ENCODE data around the gene DHRS13. TPM values are rescaled to one million over a fixed set of nuclear protein-coding genes. Genes with fewer than 3 reads are reported as not detected.

The DHRS13 gene
- total RNA-seq, 2 donors from 2014 or later: 3.7 to 12.2 TPM

GRCh38 chr17:28875848-28876550, 26.9 kb downstream of the DHRS13 start:
- Histone ChIP-seq H3K4me3 (no peak overlapping the region), H3K9me3 (no peaks in the 10 kb centered on the region), H3K36me3 (peaks cover 25% of the 10 kb centered on the region), H3K27ac (no peak overlapping the region), H3K4me1 (ENCODE audit: control insufficient read depth in 1 of 2, low read depth in 2 of 2) (no peaks in the 10 kb centered on the region), H3K27me3 (replicated peaks; ENCODE audit: insufficient read depth) (no peaks in the 10 kb centered on the region)
- DNase-seq (ENCODE audit: low spot score) (no peak), ATAC-seq (ENCODE audit: insufficient number of reproducible peaks, low FRiP score, low read depth) (no peak)
- no peak for TF ChIP-seq CTCF (IDR thresholded peaks at IDR 0.05)

- no peak for TF ChIP-seq CTCF (IDR thresholded peaks at IDR 0.05)
- peaks cover 12% of the 10 kb centered on the region for H3K36me3 ChIP-seq
- H3K27ac ChIP-seq: no peak overlapping the region
- no peaks in the 10 kb centered on the region for H3K4me1 ChIP-seq (ENCODE audit: control insufficient read depth in 1 of 2, low read depth in 2 of 2)
- no peak for ATAC-seq (ENCODE audit: insufficient number of reproducible peaks, low FRiP score, low read depth)
- no peaks in the 10 kb centered on the region for H3K27me3 ChIP-seq (replicated peaks; ENCODE audit: insufficient read depth)
- DNase-seq (ENCODE audit: low spot score): no peak
- no peaks in the 10 kb centered on the region for H3K9me3 ChIP-seq
- no peak overlapping the region for H3K4me3 ChIP-seq
Measured at GRCh38 chr17:28874750-28875149, 28.1 kb downstream of the DHRS13 start.

- Histone ChIP-seq H3K27me3 (replicated peaks; ENCODE audit: insufficient read depth) (no peaks in the 10 kb centered on the region), H3K36me3 (peaks cover 3% of the 10 kb centered on the region), H3K4me1 (ENCODE audit: control insufficient read depth in 1 of 2, low read depth in 2 of 2) (no peaks in the 10 kb centered on the region), H3K9me3 (no peaks in the 10 kb centered on the region), H3K4me3 (no peak overlapping the region), H3K27ac (no peak overlapping the region)
- ATAC-seq (ENCODE audit: insufficient number of reproducible peaks, low FRiP score, low read depth) (no peak), DNase-seq (ENCODE audit: low spot score) (no peak)
- no peak for TF ChIP-seq CTCF (IDR thresholded peaks at IDR 0.05)
Measured at GRCh38 chr17:28873839-28874238, 29.0 kb downstream of the DHRS13 start.

GRCh38 chr17:28871056-28871579, 31.8 kb downstream of the DHRS13 start:
- no peak for DNase-seq (ENCODE audit: low spot score)
- Histone ChIP-seq H3K27ac (no peak overlapping the region), H3K4me1 (ENCODE audit: control insufficient read depth in 1 of 2, low read depth in 2 of 2) (no peaks in the 10 kb centered on the region), H3K9me3 (no peaks in the 10 kb centered on the region), H3K27me3 (replicated peaks; ENCODE audit: insufficient read depth) (no peaks in the 10 kb centered on the region), H3K4me3 (no peak overlapping the region), H3K36me3 (no peaks in the 10 kb centered on the region)
- TF ChIP-seq CTCF (IDR thresholded peaks at IDR 0.05): no peak
- ATAC-seq (ENCODE audit: insufficient number of reproducible peaks, low FRiP score, low read depth): no peak

GRCh38 chr17:28867276-28867675, 35.6 kb downstream of the DHRS13 start:
- ATAC-seq (ENCODE audit: insufficient number of reproducible peaks, low FRiP score, low read depth) (no peak), DNase-seq (ENCODE audit: low spot score) (no peak)
- H3K4me1 ChIP-seq (ENCODE audit: control insufficient read depth in 1 of 2, low read depth in 2 of 2): no peaks in the 10 kb centered on the region
- no peak for TF ChIP-seq CTCF (IDR thresholded peaks at IDR 0.05)
- no peaks in the 10 kb centered on the region for H3K27me3 ChIP-seq (replicated peaks; ENCODE audit: insufficient read depth)
- no peak overlapping the region for H3K27ac ChIP-seq
- no peaks in the 10 kb centered on the region for H3K36me3 ChIP-seq
- H3K4me3 ChIP-seq: no peak overlapping the region
- no peaks in the 10 kb centered on the region for H3K9me3 ChIP-seq
